Islet of Langerhans (tissue), 1 donor: Measurements from ENCODE around the gene EFCAB9.

Source experiments
- FAIRE-seq: peaks from one replicate; lab custom pipeline; 2011; peaks lifted over from hg19 to GRCh38; lab: Jason Lieb, UNC

Gene EFCAB9

GRCh38 chr5:172166030-172166826 lies 27.7 kb upstream of the EFCAB9 start:
- no peak for FAIRE-seq

- FAIRE-seq: no peak
These were observed 26.1 kb upstream of the EFCAB9 start for GRCh38 chr5:172167895-172168294.

- FAIRE-seq: no peak
These were observed 25.7 kb upstream of the EFCAB9 start for GRCh38 chr5:172168311-172168710.

DNA sequence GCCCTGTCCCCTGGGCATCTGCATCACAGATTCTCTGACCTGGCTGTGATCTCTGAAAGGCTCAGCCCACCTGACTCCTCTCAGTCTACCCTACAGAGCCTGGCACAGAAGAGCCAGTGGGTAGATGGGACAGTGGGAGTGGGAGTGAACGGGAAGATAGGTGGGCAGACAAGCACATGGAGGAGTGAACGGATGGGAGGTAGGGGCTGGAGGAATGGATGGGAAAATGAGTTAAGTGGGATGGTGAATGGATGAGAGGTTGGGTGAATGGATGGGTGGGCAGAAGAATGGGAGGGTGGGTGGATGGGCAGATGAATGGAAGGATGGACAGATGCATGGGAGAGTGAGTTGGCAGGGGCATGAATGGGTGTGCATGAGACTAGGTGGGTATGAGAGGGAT lies 24.8 kb upstream of the EFCAB9 start:
- no peak for FAIRE-seq

GRCh38 chr5:172170251-172170701 lies 23.7 kb upstream of the EFCAB9 start:
- FAIRE-seq: no peak

DNA sequence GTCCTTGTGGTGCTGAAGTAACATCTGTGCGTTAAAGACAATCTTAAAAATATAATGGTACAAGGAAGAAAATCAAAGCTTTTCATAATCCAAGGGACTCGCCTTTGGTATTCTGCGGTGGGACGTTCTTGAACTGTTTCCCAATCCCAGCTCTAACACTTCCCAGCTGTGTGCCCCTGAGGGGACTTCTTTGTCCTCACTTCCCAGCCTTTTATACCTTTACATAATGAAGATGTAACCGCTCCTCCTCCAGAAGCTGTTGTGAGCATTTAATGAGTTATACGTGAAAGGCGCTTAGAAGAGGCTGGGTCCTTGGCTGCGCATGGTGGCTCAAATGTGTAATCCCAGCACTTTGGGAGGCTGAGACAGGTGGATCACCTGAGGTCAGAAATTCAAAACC lies 22.9 kb upstream of the EFCAB9 start:
- FAIRE-seq: no peak

DNA sequence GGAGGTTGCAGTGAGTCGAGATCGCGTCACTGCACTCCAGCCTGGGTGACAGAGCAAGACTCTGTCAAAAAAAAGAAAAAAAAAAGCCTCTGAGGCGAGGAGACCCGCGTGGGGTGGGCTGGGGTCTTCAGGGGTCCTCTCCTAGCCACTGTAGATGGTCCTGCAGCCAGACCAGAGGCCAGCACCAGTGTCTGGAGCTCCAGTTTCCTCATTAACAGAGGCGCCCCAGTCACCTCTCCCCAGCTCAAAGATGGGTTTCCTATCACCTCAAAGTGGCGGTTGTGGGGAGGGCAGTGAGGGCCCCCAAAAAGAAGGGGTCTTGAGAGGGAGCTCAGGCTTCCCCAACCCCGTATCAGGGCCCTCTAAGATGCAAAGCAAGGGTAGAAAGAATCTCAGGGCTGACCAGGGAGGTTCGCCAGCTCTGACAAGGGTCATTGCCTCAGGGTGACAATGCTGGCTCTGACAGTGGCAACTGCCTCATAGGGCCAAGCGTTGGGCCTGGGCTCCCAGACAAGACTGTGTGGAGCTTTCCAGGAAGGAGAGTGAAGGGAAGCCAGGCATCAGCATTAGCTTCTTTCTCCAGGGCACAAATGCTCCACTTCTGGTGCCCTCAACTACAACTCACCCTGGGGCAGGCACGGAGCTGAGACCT lies 20.9 kb upstream of the EFCAB9 start:
- FAIRE-seq: no peak

- no peak for FAIRE-seq
These were observed 20.3 kb upstream of the EFCAB9 start for GRCh38 chr5:172173564-172174153.

DNA sequence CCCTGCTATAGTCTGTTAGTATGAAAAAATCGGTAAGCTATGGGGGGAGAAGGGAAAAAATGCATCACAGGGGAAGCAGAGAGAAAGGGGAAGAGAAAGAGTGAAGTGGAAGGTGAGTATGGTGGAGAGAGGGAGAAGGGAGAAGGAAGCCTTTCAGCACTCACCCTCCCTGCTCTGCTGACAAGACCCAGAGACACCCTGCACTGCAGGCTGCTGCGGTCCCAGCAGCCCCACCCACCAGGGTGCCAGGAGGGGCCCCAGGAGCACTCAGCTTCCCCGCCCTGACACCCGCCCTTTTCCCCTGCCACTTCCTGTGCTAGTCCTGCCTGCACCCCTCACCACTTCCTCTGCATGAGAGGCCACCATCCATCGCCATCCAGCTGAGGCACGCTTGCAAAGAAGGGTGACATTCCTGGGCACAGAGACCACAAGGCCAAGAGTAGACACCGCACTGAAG lies 18.7 kb upstream of the EFCAB9 start:
- FAIRE-seq: no peak

DNA sequence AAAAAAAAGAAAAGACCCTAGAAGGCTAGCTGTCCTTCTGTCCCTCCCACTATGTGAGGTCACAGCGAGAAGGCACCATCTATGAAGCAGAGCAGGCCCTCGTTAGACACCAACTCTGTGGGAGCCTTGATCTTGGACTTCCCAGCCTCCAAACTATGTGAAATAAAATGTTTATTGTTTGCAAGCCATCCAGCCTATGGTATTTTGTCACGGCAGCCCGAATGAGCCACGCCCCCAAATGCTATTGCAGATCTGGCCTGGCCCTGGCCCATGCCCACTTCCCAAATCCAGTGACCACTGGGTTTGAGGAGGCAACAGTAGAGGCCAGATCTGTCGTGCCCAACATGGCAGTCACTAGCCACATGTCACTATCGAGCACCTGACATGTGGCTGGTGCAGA lies 16.8 kb upstream of the EFCAB9 start:
- FAIRE-seq: no peak

- FAIRE-seq: no peak
These were observed 15.5 kb upstream of the EFCAB9 start for GRCh38 chr5:172178301-172178987.

- no peak for FAIRE-seq
These were observed 14.7 kb upstream of the EFCAB9 start for GRCh38 chr5:172178991-172179989.

DNA sequence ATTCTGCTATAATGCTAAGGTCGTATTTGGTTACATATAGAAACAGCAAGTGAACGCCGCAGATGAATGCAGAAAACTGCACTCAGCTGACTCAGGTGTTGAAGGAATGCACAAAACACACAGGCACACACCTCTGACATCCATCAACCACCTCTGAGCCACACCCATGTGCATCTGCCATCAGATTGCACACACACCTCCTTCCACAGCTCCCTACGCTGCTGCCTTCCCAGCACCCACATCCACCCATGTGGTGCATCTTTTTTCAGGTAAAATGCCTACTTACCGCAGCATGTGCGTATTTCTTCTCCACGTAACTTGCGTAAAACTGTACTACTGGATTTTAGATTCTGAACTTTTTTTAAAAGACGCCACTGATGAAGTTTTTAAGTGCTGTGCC lies 13.0 kb upstream of the EFCAB9 start:
- no peak for FAIRE-seq

DNA sequence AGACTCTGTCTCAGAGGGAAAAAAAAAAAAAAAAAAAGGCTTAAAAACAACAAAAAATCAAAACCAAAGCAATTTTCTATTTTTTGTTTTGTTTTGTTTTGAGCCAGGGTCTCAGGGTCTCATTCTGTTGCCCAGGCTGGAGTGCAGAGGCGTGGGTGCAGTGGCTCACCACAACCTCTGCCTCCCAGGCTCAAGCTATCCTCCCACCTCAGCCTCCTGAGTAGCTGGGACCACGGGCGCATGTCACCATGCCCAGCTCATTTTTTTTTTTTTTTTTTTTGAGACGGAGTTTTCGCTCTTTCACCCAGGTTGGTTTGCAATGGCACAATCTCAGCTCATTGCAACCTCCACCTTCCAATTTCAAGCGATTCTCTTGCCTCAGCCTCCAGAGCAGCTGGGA lies 11.7 kb upstream of the EFCAB9 start:
- FAIRE-seq: no peak

GRCh38 chr5:172183881-172184280 lies 10.1 kb upstream of the EFCAB9 start:
- FAIRE-seq: no peak

GRCh38 chr5:172185096-172185461 lies 8.9 kb upstream of the EFCAB9 start:
- FAIRE-seq: no peak

- no peak for FAIRE-seq
These were observed 7.8 kb upstream of the EFCAB9 start for GRCh38 chr5:172186114-172186695.

- no peak for FAIRE-seq
These were observed 6.6 kb upstream of the EFCAB9 start for GRCh38 chr5:172187118-172188032.

DNA sequence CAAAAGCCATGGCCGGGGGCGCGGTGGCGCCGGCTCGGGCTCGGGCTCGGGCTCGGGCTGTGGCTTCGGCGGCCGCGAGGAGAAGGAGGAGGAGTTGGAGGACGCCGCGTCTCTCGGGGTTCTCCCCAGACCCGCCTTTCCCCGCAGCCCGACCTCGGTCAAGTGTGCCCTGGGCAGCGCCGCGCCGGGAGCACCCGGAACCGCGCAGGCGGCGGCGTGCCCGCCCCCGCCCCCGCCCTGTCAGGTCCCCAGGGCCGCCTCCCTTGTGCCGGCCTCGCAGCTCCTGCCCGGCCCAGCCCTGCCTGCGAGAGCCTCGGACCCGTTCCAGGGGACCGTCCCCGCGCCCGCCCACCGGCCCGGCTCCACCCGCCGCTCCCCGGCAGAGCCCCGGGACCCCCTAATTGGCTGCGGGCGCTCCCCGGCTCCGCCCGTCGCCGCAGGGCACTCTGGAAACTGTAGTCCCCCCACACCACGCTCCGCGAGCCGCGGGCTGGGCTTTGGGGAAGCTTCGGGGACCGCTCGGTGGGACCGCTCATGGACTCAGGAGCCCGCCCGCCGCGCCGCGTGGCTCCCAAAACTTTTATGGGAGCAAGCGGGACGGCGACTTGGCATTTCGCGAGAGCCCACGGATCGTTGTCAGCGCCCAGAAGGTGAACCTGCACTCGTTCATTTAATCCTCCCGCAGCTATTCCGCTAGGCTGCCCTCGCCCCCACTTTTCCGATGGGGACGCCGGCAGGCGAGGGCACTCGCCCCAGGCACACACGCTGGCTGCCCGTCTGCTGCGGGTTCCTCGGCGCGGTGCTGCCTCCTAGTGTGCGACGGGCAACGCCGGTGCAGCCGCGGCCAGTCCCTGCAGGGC lies 5.7 kb upstream of the EFCAB9 start, which contains the start of gene STK10:
Gene STK10 (minus strand): TSS at position 192 of the 860 bp plus-strand sequence. CDS start 182 bp downstream, at position 10.
- no peak for FAIRE-seq
